A549 treated with AZD2906 at 1 μM for 4 hours (cell line): Measurements from ENCODE around the gene YKT6. TPM values are rescaled to one million over a fixed set of nuclear protein-coding genes. Genes with fewer than 3 reads are reported as not detected.

Experiments
- total RNA-seq: library from RNA; stranded (reverse); fragments of 200-300 nt; extraction: Qiagen RNA extraction; gene quantifications from 5 replicates; pipeline ENCODE4 v1.2.3, GENCODE V29; 2022

The YKT6 gene
- total RNA-seq: 110 to 123 TPM (median 115 TPM) in 5 replicates

GRCh38 chr7:44200699-44201461, at the start of gene YKT6:
TSS of gene YKT6 (plus strand) at chr7:44200978. CDS start at chr7:44201136, 158 bp downstream.

DNA sequence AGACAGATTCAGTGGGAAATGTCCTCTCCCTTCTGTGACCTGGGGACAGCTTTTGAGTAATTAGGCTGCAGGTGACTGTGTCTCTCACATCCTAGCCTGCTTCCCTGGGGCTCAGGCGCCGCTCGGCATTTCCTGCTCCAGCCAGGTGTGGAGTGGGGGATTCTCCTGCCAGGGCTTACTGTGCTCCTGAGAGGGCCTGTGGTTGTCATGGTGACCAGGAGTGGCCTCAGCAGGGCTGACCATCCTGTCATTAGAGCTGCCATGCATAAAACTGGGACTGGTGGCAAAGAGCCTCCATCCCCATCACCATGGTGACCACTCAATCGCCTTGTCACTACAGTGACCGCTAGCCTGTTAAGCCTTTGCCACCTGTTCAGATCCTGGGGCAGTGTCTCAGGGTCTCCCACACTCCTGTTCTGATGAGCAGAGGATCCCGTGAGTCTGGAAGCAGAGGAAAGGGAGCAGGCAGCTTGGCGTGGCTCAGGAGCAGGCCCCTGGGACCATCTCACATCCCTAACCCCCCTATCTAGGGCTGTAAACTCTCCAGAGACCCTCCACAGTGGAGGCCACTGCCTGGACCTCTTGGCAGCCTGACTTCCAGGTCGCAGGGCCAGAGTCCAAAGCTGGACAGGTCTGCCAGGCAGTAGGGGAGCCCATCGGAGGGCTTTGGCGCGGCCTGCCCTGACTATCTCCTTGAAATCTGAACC, 11.3 kb upstream of the YKT6 start, which contains the start of gene GCK:
Gene GCK, minus strand, starts transcription at position 154 of the 707 bp plus-strand sequence. CDS start 486 bp downstream, outside the sequence.

Other genes starting within 250 kb of the YKT6 start
- not detected in 5 replicates for gene SPDYE1, start 203.1 kb upstream of the YKT6 start, total RNA-seq
- gene DBNL, start 156.3 kb upstream of the YKT6 start, total RNA-seq: 66.0 to 71.9 TPM (median 71.2 TPM) in 5 replicates
- not detected in 5 replicates for gene PGAM2, start 135.4 kb upstream of the YKT6 start, total RNA-seq
- gene POLM, start 118.4 kb upstream of the YKT6 start, total RNA-seq: 6.4 to 7.3 TPM (median 7.0 TPM) in 5 replicates
- gene AEBP1, start 96.6 kb upstream of the YKT6 start, total RNA-seq: 0.06 TPM in 1 of 5 replicates, not detected in the others
- gene POLD2, start 77.4 kb upstream of the YKT6 start, total RNA-seq: 150 to 170 TPM (median 169 TPM) in 5 replicates
- gene MYL7, start 59.6 kb upstream of the YKT6 start, total RNA-seq: not detected in 5 replicates
- gene GCK, start 11.5 kb upstream of the YKT6 start, total RNA-seq: 0.05 TPM in 1 of 5 replicates, not detected in the others
- gene CAMK2B, start 124.6 kb downstream of the YKT6 start, total RNA-seq: 0.17 to 0.49 TPM (median 0.24 TPM) in 5 replicates